Measurements from ENCODE around the gene MAMLD1. TPM values are rescaled to one million over a fixed set of nuclear protein-coding genes. Genes with fewer than 3 reads are reported as not detected.

The MAMLD1 gene
- polyA plus RNA-seq, 3 donors = 5.2 to 5.9 (median 5.8) TPM

- no peak for DNase-seq (ENCODE audit: low read depth in 3 of 3, low spot score in 2 of 3)
These were observed 195.3 kb downstream of the MAMLD1 start for GRCh38 chrX:150558424-150558823.

Other genes with a start within 250 kb of the MAMLD1 start
- gene MTM1, start 205.3 kb downstream of the MAMLD1 start, polyA plus RNA-seq (ENCODE audit: insufficient read length in 3 of 3) = 10 to 100 TPM; 12.8 to 16.6 (median 13.1) TPM

Measured in right renal cortex interstitium (tissue), 3 donors.